ENCODE measurements around the gene PSRC1.

DNA sequence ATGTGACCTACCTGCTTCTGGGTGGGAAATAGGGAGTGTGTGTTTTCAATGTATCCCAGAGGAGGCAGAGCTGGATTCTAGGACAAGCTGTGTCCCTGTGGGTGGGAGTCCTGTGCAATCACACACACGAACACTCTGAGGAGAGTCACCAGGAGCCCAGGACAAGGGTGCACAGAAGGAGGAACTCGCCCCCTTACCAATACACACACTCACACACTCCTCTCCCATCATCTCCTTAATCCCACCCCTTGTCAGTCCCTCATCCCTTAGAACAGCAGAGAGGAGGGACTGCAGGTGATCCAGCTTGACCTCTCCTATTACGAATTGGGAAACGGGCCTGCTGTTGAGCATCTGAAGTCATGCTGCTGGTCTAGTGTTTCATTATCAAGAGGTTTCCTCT, 32.3 kb upstream of the PSRC1 start:
- TF ChIP-seq, protein P1, sequence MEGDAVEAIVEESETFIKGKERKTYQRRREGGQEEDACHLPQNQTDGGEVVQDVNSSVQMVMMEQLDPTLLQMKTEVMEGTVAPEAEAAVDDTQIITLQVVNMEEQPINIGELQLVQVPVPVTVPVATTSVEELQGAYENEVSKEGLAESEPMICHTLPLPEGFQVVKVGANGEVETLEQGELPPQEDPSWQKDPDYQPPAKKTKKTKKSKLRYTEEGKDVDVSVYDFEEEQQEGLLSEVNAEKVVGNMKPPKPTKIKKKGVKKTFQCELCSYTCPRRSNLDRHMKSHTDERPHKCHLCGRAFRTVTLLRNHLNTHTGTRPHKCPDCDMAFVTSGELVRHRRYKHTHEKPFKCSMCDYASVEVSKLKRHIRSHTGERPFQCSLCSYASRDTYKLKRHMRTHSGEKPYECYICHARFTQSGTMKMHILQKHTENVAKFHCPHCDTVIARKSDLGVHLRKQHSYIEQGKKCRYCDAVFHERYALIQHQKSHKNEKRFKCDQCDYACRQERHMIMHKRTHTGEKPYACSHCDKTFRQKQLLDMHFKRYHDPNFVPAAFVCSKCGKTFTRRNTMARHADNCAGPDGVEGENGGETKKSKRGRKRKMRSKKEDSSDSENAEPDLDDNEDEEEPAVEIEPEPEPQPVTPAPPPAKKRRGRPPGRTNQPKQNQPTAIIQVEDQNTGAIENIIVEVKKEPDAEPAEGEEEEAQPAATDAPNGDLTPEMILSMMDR (conservative IDR thresholded peaks at IDR 0.05; ENCODE audit: low read length) = no peak
- TF ChIP-seq EZH2phosphoT487 (IDR thresholded peaks at IDR 0.05; ENCODE audit: borderline replicate concordance) = no peak
